Measurements from ENCODE around the gene GRB7.
"Not testable (repeated sequence)": the region's sequence is repeated elsewhere in the genome, so short reads cannot be mapped to it uniquely, and the experiment has no call there.

The GRB7 gene

GRCh38 chr17:39736319-39737165, 1.2 kb upstream of the GRB7 start:
- DNase-seq, result no peak

GRCh38 chr17:39737206-39737759, 455 bp upstream of the GRB7 start:
- DNase-seq, result no peak

GRCh38 chr17:39738568-39738901, 797 bp downstream of the GRB7 start:
- peak; percentile 67 to 69 for DNase-seq

- DNase-seq, result peak; percentile 73 to 87
These were observed 1.5 kb downstream of the GRB7 start for GRCh38 chr17:39738983-39739884.

GRCh38 chr17:39739885-39740356, 2.2 kb downstream of the GRB7 start:
- DNase-seq, result peak; percentile 13 to 31

- DNase-seq, result peak; percentile 26 to 51
These were observed 2.8 kb downstream of the GRB7 start for GRCh38 chr17:39740357-39741111.

- no peak for DNase-seq
These were observed 4.6 kb downstream of the GRB7 start for GRCh38 chr17:39742126-39742855.

GRCh38 chr17:39742856-39743436, 5.2 kb downstream of the GRB7 start:
- DNase-seq, result no peak

GRCh38 chr17:39744075-39744835, 6.5 kb downstream of the GRB7 start:
- DNase-seq, result no peak

GRCh38 chr17:39744836-39745215, 7.1 kb downstream of the GRB7 start:
- DNase-seq, result no peak

- DNase-seq, result no peak
These were observed 7.8 kb downstream of the GRB7 start for GRCh38 chr17:39745335-39746144.

- no peak for DNase-seq
These were observed 8.4 kb downstream of the GRB7 start for GRCh38 chr17:39746145-39746461.

- DNase-seq, result no peak
These were observed 10.0 kb downstream of the GRB7 start for GRCh38 chr17:39747745-39748144.

GRCh38 chr17:39748444-39749034, 10.8 kb downstream of the GRB7 start:
- not testable (repeated sequence) for DNase-seq

GRCh38 chr17:39750131-39751015, 12.6 kb downstream of the GRB7 start:
- DNase-seq, result peak in 1 of 2 experiments; percentile 5

- no peak for DNase-seq
These were observed 13.3 kb downstream of the GRB7 start for GRCh38 chr17:39751016-39751543.

GRCh38 chr17:39751637-39752036, 13.9 kb downstream of the GRB7 start:
- DNase-seq, result no peak

GRCh38 chr17:39752241-39752881, 14.6 kb downstream of the GRB7 start:
- no peak for DNase-seq

Data from NCI-H2081 (cell line).